ENCODE measurements around the gene TM4SF5. TPM values are rescaled to one million over a fixed set of nuclear protein-coding genes. Genes with fewer than 3 reads are reported as not detected.
A peak's percentile ranks its signal among the peaks of the same experiment; 100 is the strongest.

The TM4SF5 gene
- total RNA-seq, 2 experiments from 2014 or later, result not detected

- no peak overlapping the region for H3K4me3 Mint-ChIP-seq
Observed at GRCh38 chr17:4772235-4772613, 538 bp downstream of the TM4SF5 start.

GRCh38 chr17:4777969-4778760 is 6.5 kb downstream of the TM4SF5 start:
- Mint-ChIP-seq H3K9me3 (no peaks in the 10 kb centered on the region), H3K27me3 (peaks cover 24% of the 10 kb centered on the region), H3K36me3 (no peaks in the 10 kb centered on the region), H3K27ac (no peak overlapping the region), H3K4me3 (no peak overlapping the region), H3K4me1 (no peaks in the 10 kb centered on the region)
- no peak for DNase-seq

More at GRCh38 chr17:4772235-4772613, 538 bp downstream of the TM4SF5 start:
- Mint-ChIP-seq H3K27ac (no peak overlapping the region), H3K36me3 (no peaks in the 10 kb centered on the region), H3K27me3 (no peaks in the 10 kb centered on the region), H3K4me1 (peaks cover 7% of the 10 kb centered on the region), H3K9me3 (no peaks in the 10 kb centered on the region)
- no peak for DNase-seq

- Mint-ChIP-seq H3K4me1 (peaks cover 2% of the 10 kb centered on the region), H3K27me3 (peaks cover 47% of the 10 kb centered on the region), H3K9me3 (no peaks in the 10 kb centered on the region), H3K4me3 (no peak overlapping the region), H3K27ac (no peak overlapping the region), H3K36me3 (no peaks in the 10 kb centered on the region)
- no peak for DNase-seq
Observed at GRCh38 chr17:4780325-4780955, 8.8 kb downstream of the TM4SF5 start.

DNA sequence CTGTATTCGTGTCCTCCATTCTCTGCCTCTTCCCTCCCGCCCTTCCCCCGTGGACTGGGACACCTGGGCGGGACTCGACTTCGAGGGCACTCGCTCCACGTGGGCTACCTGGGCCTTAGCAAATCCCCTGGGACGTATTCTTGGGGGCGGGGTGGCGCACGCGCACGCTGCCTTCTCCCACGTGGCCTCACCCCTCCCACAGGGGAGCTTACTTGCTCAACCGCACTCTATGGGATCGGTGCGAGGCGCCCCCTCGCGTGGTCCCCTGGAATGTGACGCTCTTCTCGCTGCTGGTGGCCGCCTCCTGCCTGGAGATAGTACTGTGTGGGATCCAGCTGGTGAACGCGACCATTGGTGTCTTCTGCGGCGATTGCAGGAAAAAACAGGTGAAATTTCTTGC is 11.0 kb downstream of the TM4SF5 start:
- Mint-ChIP-seq H3K4me1 (peaks cover 12% of the 10 kb centered on the region), H3K27me3 (peaks cover 69% of the 10 kb centered on the region), H3K4me3 (no peak overlapping the region), H3K36me3 (no peaks in the 10 kb centered on the region), H3K27ac (no peak overlapping the region), H3K9me3 (no peaks in the 10 kb centered on the region)
- DNase-seq, result no peak

DNA sequence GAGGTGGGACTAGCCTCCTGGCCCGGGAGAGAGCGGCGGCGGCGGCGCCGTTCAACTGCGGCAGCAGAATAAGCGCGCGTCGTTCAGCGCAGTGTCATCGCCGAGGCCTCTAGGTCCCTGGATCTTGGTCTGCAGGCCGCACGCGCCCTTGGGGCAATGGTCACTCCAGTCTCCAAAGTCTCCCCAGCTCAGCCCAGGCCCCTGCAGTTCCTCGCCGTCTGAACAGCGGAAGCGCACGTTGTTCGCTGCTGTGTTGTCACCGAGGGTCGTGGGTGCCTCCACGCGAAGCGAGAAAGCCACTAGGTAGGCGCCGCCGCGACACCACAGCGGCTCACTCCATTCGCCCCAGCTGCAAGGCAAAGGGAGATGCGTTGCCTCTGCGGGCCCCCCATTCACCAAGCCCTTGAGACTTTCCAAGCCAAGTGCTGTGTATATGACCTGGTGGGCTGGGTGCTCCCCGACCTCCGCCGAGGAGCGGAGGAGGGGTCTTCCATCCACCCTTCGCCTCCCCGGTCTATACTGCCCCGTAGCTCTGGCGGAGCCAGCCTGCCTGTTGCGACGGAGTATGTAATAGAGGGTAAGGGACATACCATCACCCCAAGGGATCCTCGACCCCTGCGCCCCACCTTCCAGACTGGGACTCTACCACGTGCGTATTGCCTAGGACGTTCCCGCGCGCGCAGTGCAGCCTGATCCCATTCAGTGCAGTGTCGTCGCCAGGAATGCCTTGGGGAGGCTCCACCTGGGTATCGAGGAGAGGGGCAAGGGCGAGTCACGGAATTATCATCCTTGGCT is 13.8 kb downstream of the TM4SF5 start:
- Mint-ChIP-seq H3K4me3 (no peak overlapping the region), H3K27ac (no peak overlapping the region), H3K9me3 (no peaks in the 10 kb centered on the region), H3K4me1 (peaks cover 17% of the 10 kb centered on the region), H3K36me3 (no peaks in the 10 kb centered on the region), H3K27me3 (peaks cover 80% of the 10 kb centered on the region)
- no peak for DNase-seq

- Mint-ChIP-seq H3K27ac (no peak within 1 kb of the TSS), H3K4me3 (no peak within 1 kb of the TSS), H3K9me3 (no peaks in the 10 kb centered on the region), H3K4me1 (peaks cover 21% of the 10 kb centered on the region), H3K27me3 (peaks cover 77% of the 10 kb centered on the region), H3K36me3 (no peaks in the 10 kb centered on the region)
- DNase-seq, result no peak
Observed at GRCh38 chr17:4786106-4786511, 14.4 kb downstream of the TM4SF5 start, which contains the start of gene VMO1. Gene VMO1, minus strand, starts transcription at chr17:4786364. Its CDS starts 12 bp downstream, at chr17:4786352.

DNA sequence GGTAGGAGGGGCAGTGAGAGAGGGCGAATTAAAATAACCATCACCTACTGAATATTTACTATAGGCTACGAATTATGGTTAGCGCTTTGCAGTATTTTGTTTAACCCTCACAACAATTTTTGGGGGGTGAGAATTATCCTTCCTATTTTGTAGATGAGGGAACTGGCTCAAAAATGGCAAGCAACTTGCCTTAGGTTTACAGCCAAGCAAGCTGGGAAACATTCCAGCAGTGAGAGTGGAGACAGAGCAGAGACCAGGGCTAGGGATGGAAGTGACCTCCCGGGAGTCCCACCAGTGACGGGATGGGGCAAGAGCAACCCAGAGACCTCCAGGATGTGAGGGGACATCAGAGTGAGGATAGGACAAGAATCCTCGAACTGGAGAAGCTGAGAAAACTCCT is 14.8 kb downstream of the TM4SF5 start:
- Mint-ChIP-seq H3K9me3 (no peaks in the 10 kb centered on the region), H3K27ac (no peak overlapping the region), H3K27me3 (peaks cover 77% of the 10 kb centered on the region), H3K4me1 (peaks cover 21% of the 10 kb centered on the region), H3K36me3 (no peaks in the 10 kb centered on the region), H3K4me3 (no peak overlapping the region)
- no peak for DNase-seq

GRCh38 chr17:4788159-4788806 is 16.6 kb downstream of the TM4SF5 start:
- peaks cover 21% of the 10 kb centered on the region for H3K4me1 Mint-ChIP-seq
- no peak overlapping the region for H3K27ac Mint-ChIP-seq
- peaks cover 67% of the 10 kb centered on the region for H3K27me3 Mint-ChIP-seq
- H3K9me3 Mint-ChIP-seq, result no peaks in the 10 kb centered on the region
- H3K4me3 Mint-ChIP-seq, result no peak overlapping the region
- H3K36me3 Mint-ChIP-seq, result no peaks in the 10 kb centered on the region
- no peak for DNase-seq

GRCh38 chr17:4788807-4789700 is 17.4 kb downstream of the TM4SF5 start, which contains the start of gene GLTPD2:
Gene GLTPD2, plus strand, starts transcription at chr17:4788964. Its CDS starts 48 bp downstream, at chr17:4789012.
- no peaks in the 10 kb centered on the region for H3K9me3 Mint-ChIP-seq
- H3K4me1 Mint-ChIP-seq, result peaks cover 21% of the 10 kb centered on the region
- H3K27ac Mint-ChIP-seq, result no peak within 1 kb of the TSS
- no peak for DNase-seq
- H3K4me3 Mint-ChIP-seq, result peak within 1 kb of the TSS; percentile 80
- no peaks in the 10 kb centered on the region for H3K36me3 Mint-ChIP-seq
- peaks cover 60% of the 10 kb centered on the region for H3K27me3 Mint-ChIP-seq

GRCh38 chr17:4789701-4789950 is 17.9 kb downstream of the TM4SF5 start:
- H3K4me1 Mint-ChIP-seq, result peaks cover 21% of the 10 kb centered on the region
- H3K9me3 Mint-ChIP-seq, result no peaks in the 10 kb centered on the region
- H3K4me3 Mint-ChIP-seq, result peak overlapping the region; percentile 80

DNA sequence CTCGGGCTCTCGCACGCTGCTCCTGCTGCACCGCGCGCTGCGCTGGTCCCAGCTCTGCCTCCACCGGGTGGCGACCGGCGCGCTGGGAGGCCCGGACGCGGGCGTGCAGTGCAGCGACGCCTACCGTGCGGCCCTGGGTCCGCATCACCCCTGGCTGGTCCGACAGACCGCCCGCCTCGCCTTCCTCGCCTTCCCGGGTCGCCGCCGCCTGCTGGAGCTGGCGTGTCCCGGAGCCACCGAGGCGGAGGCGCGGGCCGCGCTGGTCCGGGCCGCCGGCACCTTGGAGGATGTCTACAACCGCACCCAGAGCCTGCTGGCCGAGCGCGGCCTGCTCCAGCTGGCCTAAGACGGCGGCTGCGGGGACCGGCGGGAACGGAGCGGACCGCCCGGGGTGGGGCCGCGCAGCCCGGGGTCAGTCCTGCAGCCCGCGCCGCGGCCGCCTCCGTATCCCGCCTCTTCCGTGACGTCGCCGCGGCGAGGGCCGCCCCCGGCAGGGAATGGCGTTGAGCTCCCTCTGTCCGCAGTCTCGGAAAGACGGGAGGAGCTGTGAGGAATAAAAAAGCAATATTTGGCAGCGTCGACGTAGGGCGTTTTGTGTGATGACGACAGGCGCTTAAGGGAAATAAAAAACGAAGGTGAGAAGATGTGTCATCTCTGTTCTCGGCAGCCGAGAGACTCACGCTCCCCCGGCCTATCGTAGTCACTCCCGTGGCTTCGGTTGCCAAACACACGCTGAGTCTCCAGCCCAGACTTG is 18.4 kb downstream of the TM4SF5 start:
- Mint-ChIP-seq H3K9me3 (no peaks in the 10 kb centered on the region), H3K27me3 (peaks cover 49% of the 10 kb centered on the region), H3K4me3 (peak overlapping the region; percentile 64), H3K27ac (peak overlapping the region; percentile 75), H3K36me3 (no peaks in the 10 kb centered on the region), H3K4me1 (peaks cover 21% of the 10 kb centered on the region)
- DNase-seq, result peak; percentile 89

More at GRCh38 chr17:4789701-4789950, 17.9 kb downstream of the TM4SF5 start:
- no peak for DNase-seq
- no peaks in the 10 kb centered on the region for H3K36me3 Mint-ChIP-seq
- H3K27ac Mint-ChIP-seq, result no peak overlapping the region
- H3K27me3 Mint-ChIP-seq, result peaks cover 54% of the 10 kb centered on the region

- H3K27ac Mint-ChIP-seq, result peak overlapping the region; percentile 75
- peak overlapping the region; percentile 64 for H3K4me3 Mint-ChIP-seq
- peaks cover 43% of the 10 kb centered on the region for H3K27me3 Mint-ChIP-seq
- no peak for DNase-seq
- peaks cover 17% of the 10 kb centered on the region for H3K4me1 Mint-ChIP-seq
- no peaks in the 10 kb centered on the region for H3K9me3 Mint-ChIP-seq
- no peaks in the 10 kb centered on the region for H3K36me3 Mint-ChIP-seq
Observed at GRCh38 chr17:4790705-4791088, 19.0 kb downstream of the TM4SF5 start.

- H3K9me3 Mint-ChIP-seq, result no peaks in the 10 kb centered on the region
- no peak overlapping the region for H3K27ac Mint-ChIP-seq
- H3K36me3 Mint-ChIP-seq, result peaks cover 9% of the 10 kb centered on the region
- H3K27me3 Mint-ChIP-seq, result peaks cover 5% of the 10 kb centered on the region
- H3K4me3 Mint-ChIP-seq, result peak overlapping the region; percentile 100
- peaks cover 16% of the 10 kb centered on the region for H3K4me1 Mint-ChIP-seq
- no peak for DNase-seq
Observed at GRCh38 chr17:4795168-4795567, 23.5 kb downstream of the TM4SF5 start.
